OCI-LY1 (cell line): ENCODE measurements around the gene VSIG10L2.

ENCODE experiments used
- EZH2 ChIP-seq: fragments of 200-600 bp; sonication (generic), shearing (Covaris generic); IDR thresholded peaks from 2 replicates; pipeline ENCODE4 v1.8.0; 2017; ENCODE audit warnings: borderline replicate concordance, mixed run types, mild to moderate bottlenecking, antibody characterized with exemption, low read length, moderate library complexity, mixed read lengths
- TF ChIP-seq, protein P1 (sequence below): fragments of 200-600 bp; sonication (generic), shearing (Covaris generic); IDR thresholded peaks from 2 replicates; pipeline ENCODE4 v1.5.1; 2017; ENCODE audit warnings: mild to moderate bottlenecking, antibody characterized with exemption, low read length, moderate library complexity, mixed read lengths

DNA sequence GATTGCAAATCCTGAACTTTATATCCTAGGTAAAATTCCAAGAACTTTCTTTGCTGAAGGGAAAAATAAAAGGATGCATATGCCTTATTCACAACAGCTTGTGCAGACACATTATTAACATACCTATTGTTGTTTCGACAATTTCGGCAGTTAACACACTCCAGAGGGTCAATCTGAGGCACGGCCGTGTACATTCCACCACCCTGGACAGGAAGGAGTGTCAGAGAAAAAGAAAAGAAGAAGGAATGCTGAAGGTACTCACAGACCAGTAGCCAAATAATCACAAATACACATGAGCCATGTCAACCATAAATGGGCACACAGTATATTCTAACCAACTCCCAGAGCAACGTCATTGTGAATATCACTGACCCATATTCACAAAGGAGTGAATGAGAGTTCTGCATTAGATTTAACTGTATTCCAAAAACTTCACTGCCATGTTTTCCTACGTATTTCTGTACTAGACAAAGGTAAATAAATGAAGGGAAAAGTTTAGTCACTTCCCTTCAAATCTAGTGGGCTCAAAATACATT lies 32.4 kb downstream of the VSIG10L2 start:
- TF ChIP-seq, protein P1, sequence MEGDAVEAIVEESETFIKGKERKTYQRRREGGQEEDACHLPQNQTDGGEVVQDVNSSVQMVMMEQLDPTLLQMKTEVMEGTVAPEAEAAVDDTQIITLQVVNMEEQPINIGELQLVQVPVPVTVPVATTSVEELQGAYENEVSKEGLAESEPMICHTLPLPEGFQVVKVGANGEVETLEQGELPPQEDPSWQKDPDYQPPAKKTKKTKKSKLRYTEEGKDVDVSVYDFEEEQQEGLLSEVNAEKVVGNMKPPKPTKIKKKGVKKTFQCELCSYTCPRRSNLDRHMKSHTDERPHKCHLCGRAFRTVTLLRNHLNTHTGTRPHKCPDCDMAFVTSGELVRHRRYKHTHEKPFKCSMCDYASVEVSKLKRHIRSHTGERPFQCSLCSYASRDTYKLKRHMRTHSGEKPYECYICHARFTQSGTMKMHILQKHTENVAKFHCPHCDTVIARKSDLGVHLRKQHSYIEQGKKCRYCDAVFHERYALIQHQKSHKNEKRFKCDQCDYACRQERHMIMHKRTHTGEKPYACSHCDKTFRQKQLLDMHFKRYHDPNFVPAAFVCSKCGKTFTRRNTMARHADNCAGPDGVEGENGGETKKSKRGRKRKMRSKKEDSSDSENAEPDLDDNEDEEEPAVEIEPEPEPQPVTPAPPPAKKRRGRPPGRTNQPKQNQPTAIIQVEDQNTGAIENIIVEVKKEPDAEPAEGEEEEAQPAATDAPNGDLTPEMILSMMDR: no peak
- TF ChIP-seq EZH2: no peak
